ENCODE results near the gene SPOUT1. TPM values are rescaled to one million over a fixed set of nuclear protein-coding genes. Genes with fewer than 3 reads are reported as not detected.
A peak's percentile ranks its signal among the peaks of the same experiment; 100 is the strongest.

Gene SPOUT1
- total and polyA plus RNA-seq, 2 of the 13 experiments (the other 11 are each of a cell fraction or from before 2014, with no cell fraction given): 39.0 to 45.8 TPM

GRCh38 chr9:128818099-128818838, 11.3 kb downstream of the SPOUT1 start, which contains the start of gene ENDOG (continued):
- TF ChIP-seq ZNF430 (CRISPR knock-in tag; IDR thresholded peaks at IDR 0.05) (0 out of 2 replicates have a peak, but pooled peaks have one; percentile 74), ZNF383 (CRISPR knock-in tag; IDR thresholded peaks at IDR 0.05; ENCODE audit: borderline replicate concordance) (no peak), ASH2L (IDR thresholded peaks at IDR 0.05; ENCODE audit: insufficient read length, low read depth, low read length) (peak; percentile 50), ZNF800 (CRISPR knock-in tag; IDR thresholded peaks at IDR 0.05) (no peak), ZNF292 (CRISPR knock-in tag; IDR thresholded peaks at IDR 0.05; ENCODE audit: borderline replicate concordance, low read depth) (peak; percentile 58; the same call in 1 of the 2 replicates), SNAPC5 (CRISPR knock-in tag; IDR thresholded peaks at IDR 0.05; ENCODE audit: borderline replicate concordance) (no peak), GPN1 (CRISPR knock-in tag; IDR thresholded peaks at IDR 0.05; ENCODE audit: borderline replicate concordance) (peak; percentile 10; the same call in 1 of the 2 replicates), NFE2L1 (CRISPR knock-in tag; IDR thresholded peaks at IDR 0.05; ENCODE audit: borderline replicate concordance) (no peak), ZSCAN31 (CRISPR knock-in tag; IDR thresholded peaks at IDR 0.05; ENCODE audit: low read depth) (peak; percentile 36; the same call in 1 of the 2 replicates), ATF7-NPFF (CRISPR knock-in tag; IDR thresholded peaks at IDR 0.05; ENCODE audit: low read depth) (no peak), PATZ1 (CRISPR knock-in tag; IDR thresholded peaks at IDR 0.05) (peak; percentile 53; the same call in 1 of the 2 replicates)
- TF ChIP-seq, protein P1, sequence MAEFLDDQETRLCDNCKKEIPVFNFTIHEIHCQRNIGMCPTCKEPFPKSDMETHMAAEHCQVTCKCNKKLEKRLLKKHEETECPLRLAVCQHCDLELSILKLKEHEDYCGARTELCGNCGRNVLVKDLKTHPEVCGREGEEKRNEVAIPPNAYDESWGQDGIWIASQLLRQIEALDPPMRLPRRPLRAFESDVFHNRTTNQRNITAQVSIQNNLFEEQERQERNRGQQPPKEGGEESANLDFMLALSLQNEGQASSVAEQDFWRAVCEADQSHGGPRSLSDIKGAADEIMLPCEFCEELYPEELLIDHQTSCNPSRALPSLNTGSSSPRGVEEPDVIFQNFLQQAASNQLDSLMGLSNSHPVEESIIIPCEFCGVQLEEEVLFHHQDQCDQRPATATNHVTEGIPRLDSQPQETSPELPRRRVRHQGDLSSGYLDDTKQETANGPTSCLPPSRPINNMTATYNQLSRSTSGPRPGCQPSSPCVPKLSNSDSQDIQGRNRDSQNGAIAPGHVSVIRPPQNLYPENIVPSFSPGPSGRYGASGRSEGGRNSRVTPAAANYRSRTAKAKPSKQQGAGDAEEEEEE (CRISPR knock-in tag; IDR thresholded peaks at IDR 0.05; ENCODE audit: borderline replicate concordance): no peak
- TF ChIP-seq, protein P2, sequence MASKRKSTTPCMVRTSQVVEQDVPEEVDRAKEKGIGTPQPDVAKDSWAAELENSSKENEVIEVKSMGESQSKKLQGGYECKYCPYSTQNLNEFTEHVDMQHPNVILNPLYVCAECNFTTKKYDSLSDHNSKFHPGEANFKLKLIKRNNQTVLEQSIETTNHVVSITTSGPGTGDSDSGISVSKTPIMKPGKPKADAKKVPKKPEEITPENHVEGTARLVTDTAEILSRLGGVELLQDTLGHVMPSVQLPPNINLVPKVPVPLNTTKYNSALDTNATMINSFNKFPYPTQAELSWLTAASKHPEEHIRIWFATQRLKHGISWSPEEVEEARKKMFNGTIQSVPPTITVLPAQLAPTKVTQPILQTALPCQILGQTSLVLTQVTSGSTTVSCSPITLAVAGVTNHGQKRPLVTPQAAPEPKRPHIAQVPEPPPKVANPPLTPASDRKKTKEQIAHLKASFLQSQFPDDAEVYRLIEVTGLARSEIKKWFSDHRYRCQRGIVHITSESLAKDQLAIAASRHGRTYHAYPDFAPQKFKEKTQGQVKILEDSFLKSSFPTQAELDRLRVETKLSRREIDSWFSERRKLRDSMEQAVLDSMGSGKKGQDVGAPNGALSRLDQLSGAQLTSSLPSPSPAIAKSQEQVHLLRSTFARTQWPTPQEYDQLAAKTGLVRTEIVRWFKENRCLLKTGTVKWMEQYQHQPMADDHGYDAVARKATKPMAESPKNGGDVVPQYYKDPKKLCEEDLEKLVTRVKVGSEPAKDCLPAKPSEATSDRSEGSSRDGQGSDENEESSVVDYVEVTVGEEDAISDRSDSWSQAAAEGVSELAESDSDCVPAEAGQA (IDR thresholded peaks at IDR 0.05; ENCODE audit: low read depth): no peak; the same call in 1 of the 2 replicates
- TF ChIP-seq, protein P2 (CRISPR knock-in tag; IDR thresholded peaks at IDR 0.05; ENCODE audit: borderline replicate concordance): no peak
